ENCODE results near the gene KRTAP2-3. TPM values are rescaled to one million over a fixed set of nuclear protein-coding genes. Genes with fewer than 3 reads are reported as not detected.

The KRTAP2-3 gene
- total RNA-seq, 1 donor from 2014 or later = not detected

DNA sequence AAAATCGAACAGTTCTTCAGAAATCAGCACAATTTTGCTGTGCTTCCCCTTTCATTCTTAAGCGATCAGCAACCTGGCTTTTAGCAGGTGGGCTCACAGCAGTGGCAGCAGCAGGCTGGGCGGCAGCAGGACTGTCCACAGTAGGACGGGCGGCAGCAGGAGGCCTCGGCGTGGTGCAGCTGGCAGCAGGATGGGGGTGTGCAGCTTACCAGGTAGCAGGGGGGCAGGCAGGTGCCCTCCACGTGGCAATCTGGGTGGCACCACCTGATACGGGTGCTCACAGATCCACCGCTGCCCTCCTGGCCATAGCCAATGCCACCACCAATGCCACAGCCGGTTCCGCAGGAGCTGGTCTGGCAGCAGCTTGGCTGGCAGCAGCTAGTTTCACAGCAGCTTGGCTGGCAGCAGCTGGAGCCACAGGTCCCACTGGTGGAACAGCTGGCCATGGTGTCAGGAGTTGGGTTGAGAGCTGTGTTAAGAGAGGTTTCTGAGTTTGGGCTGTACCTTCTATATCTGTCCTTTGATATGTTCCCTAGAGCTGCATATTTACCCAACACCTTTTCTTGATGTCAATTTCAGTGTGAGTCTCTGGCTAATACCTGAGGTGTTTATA, 30.2 kb downstream of the KRTAP2-3 start, which contains the start of gene KRTAP1-4:
Gene KRTAP1-4, minus strand, starts transcription at position 563 of the 613 bp plus-strand sequence. Its CDS starts 117 bp downstream, at position 446.
- DNase-seq = no peak

DNA sequence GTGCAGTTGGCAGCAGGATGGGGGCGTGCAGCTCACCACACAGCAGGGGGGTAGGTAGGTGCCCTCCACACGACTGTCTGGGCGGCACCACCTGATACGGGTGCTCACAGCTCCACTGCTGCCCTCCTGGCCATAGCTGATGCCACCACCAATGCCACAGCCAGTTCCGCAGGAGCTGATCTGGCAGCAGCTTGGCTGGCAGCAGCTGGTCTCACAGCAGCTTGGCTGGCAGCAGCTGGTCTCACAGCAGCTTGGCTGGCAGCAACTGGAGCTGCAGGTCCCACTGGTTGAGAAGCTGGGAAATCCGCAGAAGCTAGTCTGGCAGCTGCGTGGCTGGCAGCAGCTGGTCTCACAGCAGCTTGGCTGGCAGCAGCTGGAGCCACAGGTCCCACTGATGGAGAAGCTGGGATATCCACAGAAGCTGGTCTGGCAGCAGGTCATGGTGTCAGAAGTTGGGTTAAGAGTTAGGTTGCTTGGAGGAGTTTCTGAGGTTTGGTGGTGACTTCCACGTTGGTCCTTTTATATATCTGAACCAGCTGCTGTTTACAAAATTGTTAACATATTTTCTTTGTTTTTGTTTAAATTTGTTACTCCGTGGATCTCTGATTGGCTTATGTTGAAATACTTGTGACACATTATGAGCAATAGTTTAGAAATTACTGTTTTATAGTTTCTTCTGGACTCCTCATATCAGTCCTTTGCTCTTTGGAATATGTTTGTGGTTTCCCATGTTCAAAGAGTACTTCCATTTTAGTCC, 33.0 kb downstream of the KRTAP2-3 start, which contains the start of gene KRTAP1-5:
Gene KRTAP1-5, minus strand, starts transcription at position 494 of the 757 bp plus-strand sequence. Its CDS starts 53 bp downstream, at position 441.
- DNase-seq = no peak

DNA sequence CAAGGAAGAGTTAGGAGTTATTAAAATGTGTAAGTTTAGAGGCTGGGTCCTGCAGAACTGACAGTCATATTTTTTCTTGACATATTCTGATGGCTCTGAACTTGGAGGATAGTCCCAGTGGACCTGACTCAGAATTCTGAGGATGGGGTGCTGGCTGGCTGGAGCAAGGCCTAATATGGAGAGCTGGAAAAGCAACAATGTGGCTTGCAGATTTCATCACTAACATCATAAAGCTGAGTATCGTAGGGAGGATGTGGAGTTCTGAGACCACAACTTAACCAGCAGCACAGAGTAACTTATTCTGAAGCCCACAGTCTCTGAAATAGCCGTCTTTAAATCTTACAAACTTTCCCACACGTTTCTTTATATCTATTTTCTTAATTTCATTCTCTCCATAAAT, 35.2 kb downstream of the KRTAP2-3 start:
- no peak for DNase-seq

DNA sequence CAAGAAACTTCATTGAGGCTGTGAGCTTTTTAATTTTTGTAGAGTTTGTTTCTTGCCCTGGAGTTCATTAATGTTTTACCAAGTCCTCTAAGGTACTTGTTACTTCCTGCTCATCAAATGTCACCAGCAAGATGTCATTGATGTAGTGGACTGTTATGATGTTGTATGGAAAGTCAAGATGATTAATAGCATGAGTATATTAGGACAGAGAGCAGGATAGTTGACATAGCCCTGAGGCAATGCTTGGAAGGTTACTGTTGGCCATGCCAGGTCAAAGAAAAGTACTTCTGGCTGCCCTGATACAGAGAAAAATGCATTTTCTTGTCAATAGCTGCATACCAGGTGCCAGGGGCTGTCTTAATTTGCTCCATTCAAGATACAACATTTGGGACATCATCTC, 39.6 kb downstream of the KRTAP2-3 start:
- no peak for DNase-seq

DNA sequence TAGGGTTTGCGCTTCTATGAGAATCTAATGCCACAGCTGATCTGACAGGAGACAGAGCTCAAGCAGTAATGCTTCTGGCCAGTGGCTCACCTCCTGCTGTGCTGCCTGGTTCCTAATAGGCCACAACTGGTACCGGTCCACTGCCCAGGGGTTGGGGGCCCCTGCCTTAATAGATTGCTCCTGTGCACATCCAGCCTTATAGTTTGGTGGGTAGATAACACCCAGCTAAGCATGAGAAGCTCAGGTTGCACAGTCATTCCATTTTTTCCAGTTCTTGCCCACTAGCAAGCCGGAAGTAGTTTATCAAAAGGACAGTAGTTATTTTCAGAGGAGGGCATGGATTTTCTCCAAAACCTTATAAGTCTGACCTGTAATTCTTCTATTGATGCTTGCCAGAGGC, 40.5 kb downstream of the KRTAP2-3 start:
- DNase-seq = no peak

DNA sequence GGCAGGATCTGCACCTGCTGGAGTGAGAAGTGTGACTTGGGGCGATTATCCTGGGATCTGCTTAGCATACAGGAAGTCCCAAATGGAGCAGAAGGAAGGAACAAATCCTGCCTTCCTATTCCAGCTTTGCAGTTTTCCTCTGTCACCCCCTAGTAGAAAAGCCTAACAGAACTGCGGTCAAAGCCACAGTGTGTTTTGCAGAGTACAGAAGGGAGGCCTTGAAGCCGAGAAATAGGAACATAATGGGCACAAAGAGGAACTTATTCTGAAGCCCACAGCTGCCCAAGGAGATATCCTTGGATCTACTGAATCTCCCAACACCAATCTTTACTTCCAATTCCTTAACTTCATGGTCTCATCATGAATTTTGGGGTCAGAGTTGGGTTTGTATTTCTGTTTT, 41.4 kb downstream of the KRTAP2-3 start:
- DNase-seq = no peak

DNA sequence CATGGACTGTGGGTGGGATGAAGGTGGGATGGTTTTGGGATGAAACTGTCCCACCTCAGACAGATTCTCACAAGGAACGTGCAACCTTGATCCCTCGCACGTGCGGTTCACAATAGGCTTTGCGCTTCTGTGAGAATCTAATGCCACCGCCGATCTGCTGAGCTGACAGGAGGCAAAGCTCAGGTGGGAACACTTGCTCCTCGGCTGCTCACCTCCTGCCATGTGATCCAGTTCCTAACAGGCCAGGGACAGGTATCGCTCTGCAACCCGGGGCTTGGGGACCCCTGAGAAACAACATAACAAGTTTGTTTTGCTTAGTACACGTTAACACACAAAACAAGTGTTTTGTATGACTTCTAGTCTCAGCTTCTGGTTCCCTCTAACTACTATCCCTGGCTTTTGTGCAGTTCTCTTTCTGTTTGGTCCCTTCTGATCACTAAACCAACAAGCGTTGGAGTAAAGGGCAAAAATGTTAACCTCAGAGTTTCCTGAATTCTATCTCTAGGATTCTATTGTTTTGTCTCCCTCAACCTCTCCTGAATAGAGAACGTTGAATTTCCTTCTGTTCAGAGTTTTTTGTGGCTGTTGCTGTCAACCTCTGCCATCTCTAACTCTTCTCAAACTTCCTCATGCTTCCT, 43.2 kb downstream of the KRTAP2-3 start:
- no peak for DNase-seq

DNA sequence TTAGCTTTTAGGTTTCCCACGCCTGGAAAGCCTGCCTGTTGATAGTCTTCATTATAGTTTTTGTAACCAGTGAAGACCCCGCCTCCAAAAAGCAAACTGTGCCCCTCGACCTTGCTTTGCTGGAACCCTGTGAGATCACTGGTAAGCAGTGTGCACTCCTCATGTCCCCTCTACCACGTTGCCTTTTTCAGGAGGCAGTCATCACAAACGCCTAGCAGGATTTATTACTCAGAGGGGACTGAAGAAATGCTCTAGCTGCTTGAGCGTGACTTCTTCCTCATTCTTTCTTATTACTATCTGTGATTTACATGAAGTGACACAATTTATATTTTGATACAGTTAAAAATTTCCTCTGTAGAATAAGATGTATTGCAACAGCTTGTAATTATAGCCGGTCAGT, 44.5 kb downstream of the KRTAP2-3 start:
- no peak for DNase-seq

DNA sequence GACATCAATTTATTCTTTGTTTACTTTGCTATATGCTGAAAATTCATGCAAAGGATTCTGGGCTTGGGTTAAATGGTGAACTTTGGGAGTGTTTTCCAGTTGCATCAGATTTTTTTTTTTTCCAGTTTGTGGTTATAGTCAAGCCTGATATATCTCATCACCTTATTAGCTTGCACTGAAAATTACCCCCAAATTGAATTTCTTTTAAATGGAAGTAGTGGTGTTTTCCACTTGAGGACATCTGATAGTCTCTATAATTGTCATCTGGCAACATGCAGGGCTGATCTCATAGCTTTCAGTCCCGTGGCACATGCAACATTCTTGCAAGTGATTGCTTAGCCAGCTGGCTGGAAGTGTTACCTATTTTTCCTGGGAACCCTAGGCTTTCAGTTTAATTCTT, 46.3 kb downstream of the KRTAP2-3 start:
- no peak for DNase-seq

DNA sequence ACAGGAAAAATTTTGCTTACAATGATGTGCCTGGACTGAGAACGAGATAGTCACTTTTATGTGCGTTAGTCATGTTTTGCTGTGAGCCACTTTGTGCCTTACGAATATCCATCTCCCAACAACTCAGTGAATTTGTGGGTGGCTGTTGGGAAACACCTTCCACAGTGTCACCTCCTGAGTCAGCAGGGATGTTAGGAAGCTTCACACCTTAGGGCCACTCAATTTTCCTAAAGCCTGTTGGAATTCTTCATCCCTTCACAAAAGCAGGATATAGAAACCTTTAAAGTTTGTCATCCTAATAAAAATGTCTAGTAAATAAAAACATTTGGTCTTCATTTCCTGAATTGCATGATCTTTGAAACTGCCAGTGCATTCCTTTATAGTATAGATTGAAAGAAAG, 46.7 kb downstream of the KRTAP2-3 start:
- no peak for DNase-seq

DNA sequence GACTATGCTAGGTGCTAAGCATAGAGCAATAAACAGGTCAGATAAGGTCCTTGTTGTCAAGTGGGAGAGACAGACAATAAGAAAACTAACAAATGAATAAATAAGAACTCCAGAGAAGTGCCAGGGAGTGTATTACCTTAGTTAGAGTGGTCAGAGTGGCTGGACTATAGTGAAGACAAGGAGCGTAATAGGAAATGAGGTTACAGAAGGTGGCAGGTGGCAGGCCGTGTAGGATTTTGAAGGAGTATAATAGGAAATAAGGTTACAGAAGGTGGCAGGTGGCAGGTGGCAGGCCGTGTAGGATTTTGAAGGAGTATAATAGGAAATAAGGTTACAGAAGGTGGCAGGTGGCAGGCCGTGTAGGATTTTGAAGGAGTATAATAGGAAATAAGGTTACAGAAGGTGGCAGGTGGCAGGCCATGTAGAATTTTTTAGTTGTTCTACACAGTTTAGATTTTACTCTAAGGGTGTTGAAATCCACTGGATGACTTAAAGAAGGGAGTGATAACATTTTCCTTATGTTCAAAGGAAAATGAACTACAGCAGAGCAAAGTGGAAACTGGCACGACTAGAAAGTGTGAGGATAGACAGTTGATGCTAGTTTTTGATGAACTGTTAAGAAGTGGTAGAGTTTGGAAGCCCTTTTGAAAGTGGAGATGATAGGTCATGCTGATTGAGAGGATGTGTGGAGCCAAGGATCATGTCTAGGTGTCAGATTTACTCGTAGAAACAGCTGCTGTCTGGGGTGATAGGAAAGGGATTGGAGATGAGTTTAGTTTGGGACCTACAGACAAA, 47.4 kb downstream of the KRTAP2-3 start:
- no peak for DNase-seq

DNA sequence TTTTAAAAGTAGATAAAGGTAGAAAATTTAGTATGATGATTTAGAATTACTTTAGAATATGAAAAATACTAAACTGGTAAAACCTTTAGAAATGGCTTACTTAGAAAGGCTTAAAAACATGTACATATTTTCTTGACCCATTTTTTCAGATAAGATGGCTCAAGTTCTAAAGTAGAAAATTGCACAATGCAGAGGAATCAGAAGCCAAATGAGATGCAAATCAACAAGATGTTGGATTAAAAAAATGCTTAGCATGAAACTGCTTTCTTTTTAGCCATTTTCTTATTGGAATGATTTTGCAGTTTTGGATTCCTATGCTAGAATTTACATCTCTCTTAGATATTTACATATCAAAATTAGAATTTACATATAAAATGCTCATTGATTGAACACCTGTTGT, 49.5 kb downstream of the KRTAP2-3 start:
- no peak for DNase-seq

DNA sequence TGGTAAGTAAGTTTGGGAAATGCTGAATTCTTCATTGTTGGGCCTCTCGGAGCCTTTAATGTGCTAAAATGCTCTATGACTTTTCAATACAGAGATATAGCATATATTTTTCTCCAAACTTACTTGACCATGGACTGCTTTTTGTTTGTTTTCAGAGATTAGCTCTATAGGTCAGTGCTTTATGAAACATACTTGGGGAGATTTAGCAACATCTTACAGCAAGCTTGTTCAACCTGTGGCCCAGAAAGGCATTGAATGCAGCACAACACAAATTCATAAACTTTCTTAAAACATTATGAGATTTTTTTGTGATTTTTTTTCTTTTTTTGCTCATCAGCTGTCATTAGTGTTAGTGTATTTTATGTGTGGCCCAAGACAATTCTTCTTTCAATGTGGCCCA, 50.0 kb downstream of the KRTAP2-3 start:
- DNase-seq = no peak

DNA sequence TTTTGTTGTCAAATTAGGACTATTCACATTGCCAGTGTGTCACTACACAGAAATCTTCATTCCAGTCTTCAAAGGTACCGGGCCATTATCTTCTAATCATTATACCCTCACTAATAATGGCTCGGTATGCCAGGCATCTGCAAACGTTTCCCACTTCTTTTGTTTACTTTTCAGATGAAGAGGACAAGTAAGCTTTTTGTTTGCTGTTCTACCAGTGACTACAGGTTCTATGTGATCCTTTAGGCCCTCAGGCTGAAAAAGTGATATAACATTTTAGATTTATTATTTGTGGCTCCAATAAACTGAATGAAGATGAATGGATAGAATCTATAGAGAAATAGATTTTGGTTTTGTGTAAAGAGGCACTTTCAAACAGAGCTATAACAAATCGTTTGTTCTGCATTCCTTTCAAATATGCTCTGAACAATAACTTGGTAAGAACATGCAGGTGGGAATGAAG, 50.6 kb downstream of the KRTAP2-3 start:
- no peak for DNase-seq

Other genes starting within 250 kb of the KRTAP2-3 start
- gene KRT10, start 237.5 kb downstream of the KRTAP2-3 start, total RNA-seq = 1.9 TPM
- not detected for gene KRT12, start 192.9 kb downstream of the KRTAP2-3 start, total RNA-seq
- not detected for gene KRT20, start 174.9 kb downstream of the KRTAP2-3 start, total RNA-seq
- gene KRT23, start 122.5 kb downstream of the KRTAP2-3 start, total RNA-seq = 0.16 TPM
- not detected for gene KRT39, start 93.2 kb downstream of the KRTAP2-3 start, total RNA-seq
- not detected for gene KRT40, start 75.8 kb downstream of the KRTAP2-3 start, total RNA-seq
- gene KRTAP3-3, start 66.0 kb downstream of the KRTAP2-3 start, total RNA-seq = not detected
- not detected for gene KRTAP3-2, start 60.2 kb downstream of the KRTAP2-3 start, total RNA-seq
- gene KRTAP3-1, start 51.0 kb downstream of the KRTAP2-3 start, total RNA-seq = not detected
- not detected for gene KRTAP1-5, start 32.9 kb downstream of the KRTAP2-3 start, total RNA-seq
- not detected for gene KRTAP1-4, start 29.9 kb downstream of the KRTAP2-3 start, total RNA-seq
- gene KRTAP1-3, start 25.2 kb downstream of the KRTAP2-3 start, total RNA-seq = not detected
- not detected for gene KRTAP1-1, start 18.7 kb downstream of the KRTAP2-3 start, total RNA-seq
- not detected for gene KRTAP2-1, start 12.8 kb downstream of the KRTAP2-3 start, total RNA-seq
- not detected for gene KRTAP2-2, start 4.9 kb downstream of the KRTAP2-3 start, total RNA-seq
- gene KRTAP2-4, start 5.8 kb upstream of the KRTAP2-3 start, total RNA-seq = not detected
- not detected for gene KRTAP4-7, start 24.0 kb upstream of the KRTAP2-3 start, total RNA-seq
- gene KRTAP4-8, start 38.0 kb upstream of the KRTAP2-3 start, total RNA-seq = not detected
- not detected for gene KRTAP4-16, start 42.1 kb upstream of the KRTAP2-3 start, total RNA-seq
- not detected for gene KRTAP4-9, start 45.3 kb upstream of the KRTAP2-3 start, total RNA-seq
- not detected for gene KRTAP4-11, start 58.3 kb upstream of the KRTAP2-3 start, total RNA-seq
- gene KRTAP4-12, start 64.1 kb upstream of the KRTAP2-3 start, total RNA-seq = not detected
- not detected for gene KRTAP4-6, start 80.4 kb upstream of the KRTAP2-3 start, total RNA-seq
- gene KRTAP4-5, start 89.7 kb upstream of the KRTAP2-3 start, total RNA-seq = not detected
- gene KRTAP4-4, start 100.6 kb upstream of the KRTAP2-3 start, total RNA-seq = not detected
- not detected for gene KRTAP4-3, start 108.1 kb upstream of the KRTAP2-3 start, total RNA-seq
- not detected for gene KRTAP4-2, start 118.1 kb upstream of the KRTAP2-3 start, total RNA-seq
- gene KRTAP4-1, start 124.8 kb upstream of the KRTAP2-3 start, total RNA-seq = not detected
- gene KRTAP9-1, start 129.8 kb upstream of the KRTAP2-3 start, total RNA-seq = not detected
- gene KRTAP9-2, start 166.5 kb upstream of the KRTAP2-3 start, total RNA-seq = not detected
- not detected for gene KRTAP9-3, start 172.3 kb upstream of the KRTAP2-3 start, total RNA-seq
- gene KRTAP9-8, start 177.9 kb upstream of the KRTAP2-3 start, total RNA-seq = not detected
- gene KRTAP9-4, start 189.6 kb upstream of the KRTAP2-3 start, total RNA-seq = not detected
- gene KRTAP9-9, start 195.3 kb upstream of the KRTAP2-3 start, total RNA-seq = not detected
- not detected for gene KRTAP9-6, start 205.3 kb upstream of the KRTAP2-3 start, total RNA-seq
- gene KRTAP9-7, start 215.6 kb upstream of the KRTAP2-3 start, total RNA-seq = not detected
- not detected for gene KRTAP29-1, start 242.7 kb upstream of the KRTAP2-3 start, total RNA-seq
- gene KRTAP16-1, start 249.2 kb upstream of the KRTAP2-3 start, total RNA-seq = not detected